Left lung (tissue), 10 donors: Measurements from ENCODE around the gene MYO18B. TPM values are rescaled to one million over a fixed set of nuclear protein-coding genes. Genes with fewer than 3 reads are reported as not detected.

Experiments
- ATAC-seq: fragments of 200-7000 bp; cut with Tn5 transposase; one replicate; pipeline ENCODE4 v1.9.1; 2020; ENCODE audit warnings: moderate library complexity
- DNase-seq, 4 donors: peaks; one replicate each; pipeline ENCODE4 v3.0.0-alpha.2; 2013 to 2020
- H3K27ac ChIP-seq, 2 donors: fragments of 200-600 bp; sonication (generic) in 1 of 2; one replicate each; pipeline versions ENCODE4 v1.5.0 to v1.8.0; 2020 to 2021
- H3K27me3 ChIP-seq, 2 donors: fragments of 200-600 bp; sonication (generic) in 1 of 2; one replicate each; pipeline versions ENCODE4 v1.5.0 to v1.8.0; 2020 to 2021
- H3K36me3 ChIP-seq, 2 donors: fragments of 200-600 bp; sonication (generic) in 1 of 2; one replicate each; pipeline versions ENCODE4 v1.5.0 to v1.8.0; 2020 to 2021
- H3K4me1 ChIP-seq, 2 donors: fragments of 200-600 bp; one replicate each; pipeline ENCODE4 v1.8.0; 2021
- H3K4me3 ChIP-seq, 2 donors: fragments of 200-600 bp; sonication (generic) in 1 of 2; one replicate each; pipeline versions ENCODE4 v1.5.0 to v1.8.0; 2020 to 2021; ENCODE audit warnings: mild to moderate bottlenecking in 1 of 2
- H3K9me3 ChIP-seq, 2 donors: fragments of 200-600 bp; sonication (generic) in 1 of 2; one replicate each; pipeline versions ENCODE4 v1.5.0 to v1.8.0; 2020 to 2021
- CTCF ChIP-seq, 2 donors: fragments of 200-600 bp; sonication (generic) in 1 of 2; IDR thresholded peaks; one replicate each; pipeline versions ENCODE4 v1.5.0 to v1.8.0; 2021; ENCODE audit warnings: antibody characterized with exemption in 2 of 2
- intact Hi-C, 2 donors: fragments of 100-400 bp; cut with DNase I; formaldehyde crosslinking; loops; one replicate each; pipeline versions ENCODE4 v1.11.2 to v1.14.2; 2022
- polyA plus RNA-seq, 6 donors: library from polyadenylated mRNA; unstranded; fragments of 120-200 nt; gene quantifications; one replicate each; pipeline ENCODE4 v1.2.1, GENCODE V29; 2013; ENCODE audit not compliant: insufficient read length in 6 of 6
- total RNA-seq, 2 donors: library from RNA; stranded (reverse); fragmentation: NEBNext Ultra II Directional; extraction: Animal tissue kit (Norgen Biotek cat#: 25700); gene quantifications; one replicate each; pipeline ENCODE4 v1.2.1, GENCODE V29; 2021
- donor health status: DM: no; HTN: yes; CAD: no.
- donor health status: DM: no; HTN: no; CAD: no.

MYO18B gene
- total and polyA plus RNA-seq, 8 donors, result 0.06 to 0.37 (median 0.15) TPM

GRCh38 chr22:25816522-25817059, 74.6 kb downstream of the MYO18B start:
- ATAC-seq, result no peak
- Histone ChIP-seq H3K27ac (no peak overlapping the region), H3K9me3 (no peaks in the 10 kb centered on the region), H3K27me3 (peaks cover 0 to 47% of the 10 kb centered on the region in 2 donors), H3K4me1 (no peaks in the 10 kb centered on the region), H3K36me3 (no peaks in the 10 kb centered on the region), H3K4me3 (no peak overlapping the region)
- TF ChIP-seq CTCF (IDR thresholded peaks at IDR 0.05), result no peak
- no peak for DNase-seq
- intact Hi-C loops, result no loop called here

- DNase-seq, result no peak
- Histone ChIP-seq H3K27ac (no peak overlapping the region), H3K4me3 (no peak overlapping the region), H3K36me3 (no peaks in the 10 kb centered on the region), H3K4me1 (no peaks in the 10 kb centered on the region), H3K27me3 (peaks cover 0 to 52% of the 10 kb centered on the region in 2 donors), H3K9me3 (no peaks in the 10 kb centered on the region)
- no peak for TF ChIP-seq CTCF (IDR thresholded peaks at IDR 0.05)
- no peak for ATAC-seq
- intact Hi-C loops, result no loop called here
These were observed 75.3 kb downstream of the MYO18B start for GRCh38 chr22:25817092-25817943.

GRCh38 chr22:25818541-25818940, 76.6 kb downstream of the MYO18B start:
- intact Hi-C loops, result no loop called here
- Histone ChIP-seq H3K4me1 (no peaks in the 10 kb centered on the region), H3K27me3 (peaks cover 0 to 60% of the 10 kb centered on the region in 2 donors), H3K9me3 (no peaks in the 10 kb centered on the region), H3K36me3 (no peaks in the 10 kb centered on the region), H3K27ac (no peak overlapping the region), H3K4me3 (no peak overlapping the region)
- DNase-seq (no peak), ATAC-seq (no peak)
- TF ChIP-seq CTCF (IDR thresholded peaks at IDR 0.05), result no peak

- ATAC-seq, result no peak
- no peaks in the 10 kb centered on the region for H3K4me1 ChIP-seq
- no peaks in the 10 kb centered on the region for H3K9me3 ChIP-seq
- TF ChIP-seq CTCF (IDR thresholded peaks at IDR 0.05), result no peak
- H3K36me3 ChIP-seq, result no peaks in the 10 kb centered on the region
- no peak overlapping the region for H3K4me3 ChIP-seq
- H3K27ac ChIP-seq, result no peak overlapping the region
- intact Hi-C loops, result no loop called here
- peaks cover 0 to 38% of the 10 kb centered on the region in 2 donors for H3K27me3 ChIP-seq
- no peak for DNase-seq
These were observed 80.4 kb downstream of the MYO18B start for GRCh38 chr22:25822344-25822743.

GRCh38 chr22:25823276-25823675, 81.3 kb downstream of the MYO18B start:
- DNase-seq, result no peak
- intact Hi-C loops, result no loop called here
- Histone ChIP-seq H3K27me3 (peaks cover 0 to 29% of the 10 kb centered on the region in 2 donors), H3K36me3 (no peaks in the 10 kb centered on the region), H3K9me3 (no peaks in the 10 kb centered on the region), H3K4me3 (no peak overlapping the region), H3K4me1 (no peaks in the 10 kb centered on the region), H3K27ac (no peak overlapping the region)
- no peak for ATAC-seq
- no peak for TF ChIP-seq CTCF (IDR thresholded peaks at IDR 0.05)
